Measurements from ENCODE around the gene SMOC1.

DNA sequence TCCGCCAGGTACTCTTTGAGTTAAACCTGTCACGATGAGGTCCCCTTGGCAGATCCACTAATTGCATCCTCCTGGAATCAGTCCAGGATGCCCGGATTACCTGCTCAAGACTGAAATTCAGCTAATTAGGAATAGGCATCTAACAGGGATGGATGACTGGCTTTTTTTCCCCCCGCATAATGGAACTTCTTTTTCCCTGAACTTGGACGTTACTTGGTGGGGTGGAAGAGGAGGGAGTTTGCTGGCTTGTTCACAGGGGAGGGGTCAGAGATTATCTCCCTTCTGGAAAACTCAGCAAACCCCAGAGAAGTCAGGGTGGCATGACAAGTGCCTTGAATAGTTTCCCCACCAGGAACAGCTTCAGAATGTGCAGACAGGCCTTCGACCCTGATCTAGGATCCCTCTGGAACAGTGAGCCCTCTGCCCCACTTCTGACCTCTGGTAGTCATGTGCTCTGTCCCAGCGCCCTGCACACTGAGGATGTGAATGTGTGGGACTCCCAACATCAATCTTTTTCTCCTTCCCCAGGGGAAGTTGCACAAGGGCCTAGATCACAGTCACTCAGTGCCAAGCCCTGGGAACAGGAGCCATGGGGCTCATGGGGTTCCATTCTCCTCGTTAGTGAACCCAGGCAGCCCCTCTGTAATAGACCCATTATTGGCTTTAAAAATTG lies 142.5 kb downstream of the SMOC1 start:
- TF ChIP-seq POLR2A (IDR thresholded peaks at IDR 0.05) (no peak), CTCF (IDR thresholded peaks at IDR 0.05) (no peak), POLR2AphosphoS5 (IDR thresholded peaks at IDR 0.05) (no peak)
